ENCODE measurements around the gene PGAP1.

Gene PGAP1, protein sequence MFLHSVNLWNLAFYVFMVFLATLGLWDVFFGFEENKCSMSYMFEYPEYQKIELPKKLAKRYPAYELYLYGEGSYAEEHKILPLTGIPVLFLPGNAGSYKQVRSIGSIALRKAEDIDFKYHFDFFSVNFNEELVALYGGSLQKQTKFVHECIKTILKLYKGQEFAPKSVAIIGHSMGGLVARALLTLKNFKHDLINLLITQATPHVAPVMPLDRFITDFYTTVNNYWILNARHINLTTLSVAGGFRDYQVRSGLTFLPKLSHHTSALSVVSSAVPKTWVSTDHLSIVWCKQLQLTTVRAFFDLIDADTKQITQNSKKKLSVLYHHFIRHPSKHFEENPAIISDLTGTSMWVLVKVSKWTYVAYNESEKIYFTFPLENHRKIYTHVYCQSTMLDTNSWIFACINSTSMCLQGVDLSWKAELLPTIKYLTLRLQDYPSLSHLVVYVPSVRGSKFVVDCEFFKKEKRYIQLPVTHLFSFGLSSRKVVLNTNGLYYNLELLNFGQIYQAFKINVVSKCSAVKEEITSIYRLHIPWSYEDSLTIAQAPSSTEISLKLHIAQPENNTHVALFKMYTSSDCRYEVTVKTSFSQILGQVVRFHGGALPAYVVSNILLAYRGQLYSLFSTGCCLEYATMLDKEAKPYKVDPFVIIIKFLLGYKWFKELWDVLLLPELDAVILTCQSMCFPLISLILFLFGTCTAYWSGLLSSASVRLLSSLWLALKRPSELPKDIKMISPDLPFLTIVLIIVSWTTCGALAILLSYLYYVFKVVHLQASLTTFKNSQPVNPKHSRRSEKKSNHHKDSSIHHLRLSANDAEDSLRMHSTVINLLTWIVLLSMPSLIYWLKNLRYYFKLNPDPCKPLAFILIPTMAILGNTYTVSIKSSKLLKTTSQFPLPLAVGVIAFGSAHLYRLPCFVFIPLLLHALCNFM

DNA sequence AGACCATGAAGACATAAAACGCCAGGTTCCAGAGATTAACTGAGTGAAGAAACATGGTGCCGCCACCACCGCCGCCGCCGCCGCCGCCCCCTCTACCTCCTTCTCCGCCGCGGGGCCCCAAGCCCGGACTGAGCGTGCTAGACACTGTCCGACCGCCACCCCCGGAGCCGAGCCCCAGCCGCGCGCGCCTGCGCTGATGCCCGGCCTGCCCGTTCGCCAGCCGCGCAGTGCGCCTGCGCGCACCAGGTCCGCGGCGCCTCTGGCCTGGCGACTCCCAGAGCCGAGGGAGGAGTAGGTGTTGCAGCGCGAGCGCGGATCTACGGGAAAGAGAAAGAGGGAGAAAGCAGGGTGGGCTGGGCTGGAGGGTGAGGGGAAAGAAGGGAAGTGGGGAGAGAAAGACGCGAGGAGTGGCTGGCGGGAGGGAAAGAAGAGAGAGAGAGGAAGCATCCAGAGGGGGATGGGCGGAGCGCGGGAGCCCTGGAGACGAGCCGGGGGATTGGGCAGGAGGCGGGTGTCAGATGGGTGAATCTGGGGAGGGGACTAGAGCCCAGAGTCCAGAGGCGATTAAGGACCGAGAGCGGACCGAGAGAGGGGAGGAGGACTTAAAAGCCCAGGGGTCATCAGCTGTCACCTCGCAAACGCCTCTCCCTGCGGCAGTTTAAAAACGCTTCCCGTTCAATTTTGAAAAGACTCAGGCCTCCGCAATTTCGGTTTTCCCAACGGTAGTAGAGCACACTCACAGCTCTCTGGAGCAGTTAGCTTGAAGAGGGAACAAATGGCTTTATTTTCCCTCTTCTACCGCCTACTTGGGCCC lies at the start of gene PGAP1:
Gene PGAP1, minus strand, starts transcription at position 146 of the 814 bp plus-strand sequence. Its CDS starts 91 bp downstream, at position 55.
- DNase-seq (ENCODE audit: low spot score), result peak; percentile 89

GRCh38 chr2:196974970-196975369 lies 48.5 kb upstream of the PGAP1 start:
- no peak for DNase-seq (ENCODE audit: low spot score)

GRCh38 chr2:196971574-196972279 lies 45.2 kb upstream of the PGAP1 start:
- no peak for DNase-seq (ENCODE audit: low spot score)

DNA sequence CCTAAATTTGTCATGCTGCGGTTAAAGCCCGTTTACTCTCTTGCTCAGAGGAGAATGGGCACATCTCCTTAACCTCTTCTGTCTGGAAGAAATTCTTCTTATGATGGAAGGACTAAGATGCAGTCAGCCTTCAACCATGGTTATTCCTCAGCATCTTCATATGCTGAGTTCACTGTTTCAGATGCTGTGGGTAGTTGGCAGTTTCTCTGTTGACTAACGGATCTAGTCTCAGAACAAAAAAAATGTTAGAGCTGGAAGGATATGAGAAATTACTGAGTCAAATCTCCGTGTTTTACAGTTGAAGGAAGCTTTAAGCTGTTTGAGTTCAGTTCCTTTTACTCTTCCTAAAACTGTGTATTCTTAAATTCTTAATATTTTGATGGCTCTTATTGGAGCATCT lies 43.6 kb upstream of the PGAP1 start:
- no peak for DNase-seq (ENCODE audit: low spot score)

- DNase-seq (ENCODE audit: low spot score), result no peak
These were observed 42.0 kb upstream of the PGAP1 start for GRCh38 chr2:196968516-196968915.

DNA sequence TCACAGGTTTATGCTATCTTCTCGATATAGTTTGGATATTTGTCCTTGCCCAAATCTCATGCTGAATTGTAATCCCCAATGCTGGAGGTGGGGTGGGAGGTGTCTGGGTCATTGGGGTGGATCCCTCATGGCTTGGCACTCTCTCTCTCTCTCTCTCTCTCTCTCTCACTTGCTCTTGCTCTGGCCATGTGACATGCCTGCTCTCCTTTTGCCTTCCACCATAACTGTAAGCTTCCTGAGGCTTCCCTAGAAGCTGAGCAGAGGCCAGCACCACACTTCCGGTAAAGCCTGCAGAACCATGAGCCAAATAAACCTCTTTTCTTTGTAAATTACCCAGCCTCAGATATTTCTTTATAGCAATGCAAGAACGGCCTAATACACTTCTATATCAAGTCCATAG lies 41.3 kb upstream of the PGAP1 start:
- no peak for DNase-seq (ENCODE audit: low spot score)

GRCh38 chr2:196967116-196967515 lies 40.6 kb upstream of the PGAP1 start:
- DNase-seq (ENCODE audit: low spot score), result no peak

DNA sequence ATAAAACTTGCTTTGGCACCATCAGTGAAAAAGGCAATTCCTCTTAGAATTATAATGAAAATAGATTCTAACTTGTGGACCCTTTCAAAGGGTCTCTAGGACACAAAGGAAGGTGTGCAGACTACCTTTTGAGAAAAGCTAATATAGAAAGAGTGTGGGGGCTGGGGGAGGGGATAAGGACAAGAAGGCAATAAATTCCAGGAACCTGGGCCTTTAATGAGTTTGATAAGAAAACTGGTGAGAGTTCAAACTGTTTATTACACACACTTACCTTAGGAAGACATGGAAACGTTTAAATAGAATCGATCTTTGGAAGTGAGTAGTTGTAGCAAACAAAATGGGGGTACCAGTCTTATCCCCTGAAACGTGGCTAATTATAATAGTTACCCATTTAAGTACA lies 39.6 kb upstream of the PGAP1 start:
- no peak for DNase-seq (ENCODE audit: low spot score)

DNA sequence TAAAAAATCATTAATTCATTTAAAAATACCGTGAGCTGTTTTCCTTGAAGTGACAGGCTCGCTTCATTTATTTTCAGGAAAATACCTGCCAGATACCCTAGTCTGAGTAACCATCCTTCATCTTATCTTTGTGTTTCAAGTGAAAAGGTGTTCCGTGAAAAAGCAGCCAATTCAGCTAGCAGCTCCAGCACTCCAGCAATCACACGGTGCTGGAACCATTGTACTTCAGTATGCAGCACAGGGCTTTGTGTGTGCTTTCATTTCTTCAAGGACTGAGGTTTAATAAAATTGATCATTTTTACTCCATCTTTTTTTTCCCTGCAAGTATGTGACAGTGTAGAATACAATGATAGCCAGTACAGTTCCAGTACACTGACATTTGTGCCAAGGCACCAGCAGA lies 39.1 kb upstream of the PGAP1 start:
- no peak for DNase-seq (ENCODE audit: low spot score)

- DNase-seq (ENCODE audit: low spot score), result no peak
These were observed 37.5 kb upstream of the PGAP1 start for GRCh38 chr2:196963961-196964360.

GRCh38 chr2:196963043-196963442 lies 36.5 kb upstream of the PGAP1 start:
- no peak for DNase-seq (ENCODE audit: low spot score)

DNA sequence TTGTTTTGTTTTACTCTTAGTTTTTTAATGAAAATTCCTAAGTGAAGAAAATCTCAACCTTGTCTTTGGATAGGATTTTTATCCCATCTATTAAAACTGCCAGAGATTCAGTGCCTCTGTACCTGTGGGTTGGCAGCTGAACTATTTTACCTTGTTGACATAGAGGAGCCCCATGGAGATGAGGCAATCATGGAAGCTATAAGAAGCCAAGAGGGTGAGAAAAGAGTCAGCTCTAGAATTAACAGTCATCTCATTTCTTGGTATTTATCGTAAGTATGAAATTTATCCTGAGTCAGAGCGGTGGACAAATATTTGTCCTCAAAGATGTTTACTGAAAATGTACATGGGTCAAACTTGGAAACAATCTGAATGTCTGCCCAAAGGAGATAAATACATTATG lies 35.8 kb upstream of the PGAP1 start:
- DNase-seq (ENCODE audit: low spot score), result no peak

- no peak for DNase-seq (ENCODE audit: low spot score)
These were observed 35.4 kb upstream of the PGAP1 start for GRCh38 chr2:196961889-196962288.

DNA sequence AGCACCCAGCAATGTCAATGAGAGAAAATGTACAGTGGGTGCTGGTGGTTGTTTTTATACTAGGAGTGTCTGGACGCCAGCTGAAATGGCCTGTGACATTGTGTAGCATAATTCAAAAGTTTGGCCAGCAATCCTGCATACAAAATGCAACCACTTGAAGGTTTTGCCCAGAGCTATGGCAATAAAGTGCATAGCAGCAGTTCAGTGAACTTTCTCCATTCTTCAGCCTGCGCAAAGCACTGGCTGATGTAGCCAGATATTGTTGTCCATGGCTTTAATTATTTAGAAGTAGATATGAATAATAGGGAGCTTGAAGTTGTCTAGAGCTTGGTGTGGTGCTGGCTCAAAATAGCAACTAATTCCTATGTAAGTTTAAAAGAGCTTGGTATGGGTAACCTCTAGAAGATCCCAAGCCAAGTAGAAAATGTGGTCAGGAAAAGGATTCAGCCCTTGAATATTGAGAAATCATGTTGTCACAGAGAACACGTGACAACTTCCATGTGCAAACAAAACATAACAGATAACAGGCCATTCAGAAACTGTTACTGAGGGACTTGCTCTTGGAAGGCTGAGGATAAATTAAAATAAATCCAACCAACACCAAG lies 33.3 kb upstream of the PGAP1 start:
- no peak for DNase-seq (ENCODE audit: low spot score)

- DNase-seq (ENCODE audit: low spot score), result no peak
These were observed 32.8 kb upstream of the PGAP1 start for GRCh38 chr2:196959281-196959680.

DNA sequence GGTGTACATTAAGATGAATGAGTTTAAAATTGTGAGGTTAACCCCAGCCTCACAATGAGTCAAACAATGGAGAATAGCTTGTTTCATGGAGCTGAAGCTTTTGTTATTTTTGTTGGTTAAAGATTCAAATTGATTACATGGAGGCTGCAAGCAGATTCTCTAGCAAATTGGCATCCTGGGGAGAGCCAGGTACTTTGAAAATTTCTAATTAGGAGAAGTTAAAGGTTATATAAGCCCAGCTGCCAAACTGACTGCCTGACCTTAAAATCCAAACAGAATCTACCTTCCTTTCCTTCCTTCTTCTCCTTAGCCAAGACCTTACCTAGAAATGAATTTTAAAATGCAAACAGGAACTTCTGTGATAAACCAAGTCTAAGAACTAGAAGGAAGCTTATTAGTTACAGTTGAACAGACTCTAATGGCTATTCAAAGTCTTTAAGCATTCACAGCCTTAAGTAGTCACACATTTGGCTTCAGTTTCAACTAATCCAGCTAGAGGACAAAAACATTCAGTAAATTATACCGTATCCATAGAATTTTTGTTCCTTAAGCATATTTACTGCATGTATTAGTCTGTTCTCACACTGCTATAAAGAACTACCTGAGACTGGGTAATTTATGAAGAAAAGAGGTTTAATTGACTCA lies 31.5 kb upstream of the PGAP1 start:
- DNase-seq (ENCODE audit: low spot score), result no peak

- DNase-seq (ENCODE audit: low spot score), result no peak
These were observed 30.9 kb upstream of the PGAP1 start for GRCh38 chr2:196957442-196957841.

GRCh38 chr2:196956069-196956468 lies 29.6 kb upstream of the PGAP1 start:
- no peak for DNase-seq (ENCODE audit: low spot score)

DNA sequence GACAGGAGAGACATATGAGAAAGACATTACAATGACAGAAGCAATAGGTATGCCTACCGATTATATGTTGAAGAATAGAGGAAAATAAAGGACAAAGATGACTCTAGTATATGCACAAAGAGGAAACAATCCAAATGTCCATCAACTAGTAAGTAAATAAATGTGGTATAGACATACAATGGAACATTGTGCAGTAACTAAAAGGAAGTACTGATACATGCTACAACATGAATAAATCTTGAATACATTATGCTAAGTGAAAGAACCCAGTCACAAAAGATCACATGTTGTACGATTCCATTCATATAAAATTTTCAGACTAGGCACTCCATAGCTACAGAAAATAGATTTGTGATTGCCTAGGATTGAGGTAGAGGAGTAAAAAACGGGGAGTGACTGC lies 28.5 kb upstream of the PGAP1 start:
- peak; percentile 7 for DNase-seq (ENCODE audit: low spot score)

DNA sequence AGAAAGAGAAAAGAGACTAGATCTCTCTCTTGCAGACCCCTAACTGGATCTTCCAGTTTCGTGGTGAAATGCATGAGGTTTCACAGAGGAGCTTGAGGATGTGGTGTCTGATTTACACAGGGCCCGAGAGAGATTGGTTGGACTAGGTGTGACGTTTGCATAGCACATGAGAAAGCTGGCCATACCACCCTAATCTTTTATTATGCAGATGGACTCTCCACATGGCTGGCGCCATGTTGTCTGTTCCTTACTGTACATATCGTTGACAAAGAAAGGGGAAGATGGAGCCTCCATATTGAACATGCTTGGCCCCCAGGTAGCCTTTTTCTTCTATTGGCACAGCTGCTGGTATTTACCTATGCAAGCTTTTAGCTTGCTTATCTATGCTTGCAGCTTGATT lies 27.5 kb upstream of the PGAP1 start:
- no peak for DNase-seq (ENCODE audit: low spot score)

- DNase-seq (ENCODE audit: low spot score), result no peak
These were observed 26.4 kb upstream of the PGAP1 start for GRCh38 chr2:196952936-196953335.

Data from pons (tissue), 1 donor.